ENCODE measurements around the gene ZNF503. TPM values are rescaled to one million over a fixed set of nuclear protein-coding genes. Genes with fewer than 3 reads are reported as not detected.

Gene ZNF503
- total RNA-seq, 2 experiments from 2014 or later, result 0.07 TPM; not detected in 1

GRCh38 chr10:75400163-75400770, 1.3 kb downstream of the ZNF503 start:
- H3K27ac Mint-ChIP-seq, result peak overlapping the region; percentile 57
- CTCF ChIA-PET, result no interaction called here
- POLR2A ChIA-PET, result no interaction called here

GRCh38 chr10:75399461-75400162, 2.0 kb downstream of the ZNF503 start:
- Mint-ChIP-seq H3K9me3 (no peaks in the 10 kb centered on the region), H3K27me3 (peaks cover 60% of the 10 kb centered on the region), H3K4me3 (peak overlapping the region; percentile 63), H3K36me3 (ENCODE audit: low read depth) (peaks cover 3% of the 10 kb centered on the region), H3K4me1 (peaks cover 35% of the 10 kb centered on the region), H3K27ac (no peak overlapping the region)
- ChIA-PET CTCF (no interaction called here), POLR2A (no interaction called here)
- DNase-seq, result peak; percentile 34

More at GRCh38 chr10:75400163-75400770, 1.3 kb downstream of the ZNF503 start:
- DNase-seq, result no peak
- H3K27me3 Mint-ChIP-seq, result peaks cover 59% of the 10 kb centered on the region
- H3K4me1 Mint-ChIP-seq, result peaks cover 30% of the 10 kb centered on the region
- peaks cover 3% of the 10 kb centered on the region for H3K36me3 Mint-ChIP-seq (ENCODE audit: low read depth)
- peak overlapping the region; percentile 63 for H3K4me3 Mint-ChIP-seq
- H3K9me3 Mint-ChIP-seq, result no peaks in the 10 kb centered on the region

GRCh38 chr10:75398692-75399460, 2.7 kb downstream of the ZNF503 start:
- ChIA-PET CTCF (no interaction called here), POLR2A (no interaction called here)
- H3K27ac Mint-ChIP-seq, result no peak overlapping the region
- DNase-seq, result no peak
- peaks cover 62% of the 10 kb centered on the region for H3K27me3 Mint-ChIP-seq
- H3K4me1 Mint-ChIP-seq, result peaks cover 31% of the 10 kb centered on the region
- H3K4me3 Mint-ChIP-seq, result no peak overlapping the region
- H3K9me3 Mint-ChIP-seq, result no peaks in the 10 kb centered on the region
- peaks cover 3% of the 10 kb centered on the region for H3K36me3 Mint-ChIP-seq (ENCODE audit: low read depth)

- DNase-seq, result no peak
- no peak overlapping the region for H3K4me3 Mint-ChIP-seq
- peaks cover 60% of the 10 kb centered on the region for H3K27me3 Mint-ChIP-seq
- POLR2A ChIA-PET, result no interaction called here
- H3K36me3 Mint-ChIP-seq (ENCODE audit: low read depth), result peaks cover 2% of the 10 kb centered on the region
- no peak overlapping the region for H3K27ac Mint-ChIP-seq
- CTCF ChIA-PET, result no interaction called here
- peaks cover 28% of the 10 kb centered on the region for H3K4me1 Mint-ChIP-seq
- H3K9me3 Mint-ChIP-seq, result no peaks in the 10 kb centered on the region
Measured at GRCh38 chr10:75398200-75398691, 3.3 kb downstream of the ZNF503 start.

GRCh38 chr10:75397496-75398199, 3.9 kb downstream of the ZNF503 start:
- CTCF ChIA-PET, result no interaction called here
- no peak overlapping the region for H3K4me3 Mint-ChIP-seq
- H3K9me3 Mint-ChIP-seq, result no peaks in the 10 kb centered on the region

GRCh38 chr10:75396631-75397495, 4.7 kb downstream of the ZNF503 start:
- no peaks in the 10 kb centered on the region for H3K36me3 Mint-ChIP-seq (ENCODE audit: low read depth)
- POLR2A ChIA-PET, result no interaction called here
- CTCF ChIA-PET, result no interaction called here
- no peak overlapping the region for H3K27ac Mint-ChIP-seq
- no peak for DNase-seq
- no peak overlapping the region for H3K4me3 Mint-ChIP-seq
- H3K27me3 Mint-ChIP-seq, result peaks cover 54% of the 10 kb centered on the region
- H3K9me3 Mint-ChIP-seq, result no peaks in the 10 kb centered on the region
- H3K4me1 Mint-ChIP-seq, result peaks cover 15% of the 10 kb centered on the region

More at GRCh38 chr10:75397496-75398199, 3.9 kb downstream of the ZNF503 start:
- no peak for DNase-seq
- Mint-ChIP-seq H3K36me3 (ENCODE audit: low read depth) (no peaks in the 10 kb centered on the region), H3K27me3 (peaks cover 56% of the 10 kb centered on the region), H3K4me1 (peaks cover 22% of the 10 kb centered on the region), H3K27ac (no peak overlapping the region)
- POLR2A ChIA-PET, result no interaction called here

DNA sequence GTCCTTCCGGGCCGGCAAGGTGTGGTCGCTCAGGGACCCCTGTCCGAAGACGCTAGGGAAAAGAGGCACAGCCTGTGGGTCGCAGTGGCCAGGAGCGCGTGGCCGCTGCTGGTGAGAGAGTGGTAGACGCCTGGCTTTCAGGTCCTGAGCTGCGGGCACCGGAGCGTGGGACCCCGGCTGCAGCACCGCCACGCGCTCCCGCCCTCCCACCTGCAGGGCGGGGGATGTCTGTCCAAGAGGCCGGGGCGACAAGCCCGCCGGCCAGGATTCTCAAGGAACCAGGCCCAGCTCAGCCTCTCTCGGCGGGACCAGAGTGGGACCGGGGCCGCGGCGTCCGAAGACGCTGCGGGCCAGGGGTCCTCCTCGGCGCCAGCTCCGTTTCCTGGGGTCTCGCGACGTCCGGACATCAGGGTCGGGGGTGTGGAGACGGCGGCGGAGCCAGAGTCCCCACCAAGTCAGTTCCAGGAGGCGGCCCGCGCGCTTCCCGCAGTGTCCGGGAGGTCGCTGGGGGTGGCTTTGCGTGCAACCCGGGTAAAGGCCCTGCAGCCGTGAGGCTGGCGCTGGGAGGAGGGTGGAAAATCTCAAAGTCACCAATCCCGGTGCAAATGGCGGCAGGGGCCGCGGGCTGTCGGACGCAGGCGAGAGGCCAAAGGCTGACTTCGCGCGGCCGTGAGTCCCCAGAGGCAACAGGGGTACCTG, 5.5 kb downstream of the ZNF503 start:
- CTCF ChIA-PET, result no interaction called here
- H3K4me3 Mint-ChIP-seq, result no peak overlapping the region
- H3K27ac Mint-ChIP-seq, result no peak overlapping the region
- POLR2A ChIA-PET, result no interaction called here
- no peaks in the 10 kb centered on the region for H3K36me3 Mint-ChIP-seq (ENCODE audit: low read depth)
- DNase-seq, result no peak
- H3K4me1 Mint-ChIP-seq, result peaks cover 14% of the 10 kb centered on the region
- peaks cover 57% of the 10 kb centered on the region for H3K27me3 Mint-ChIP-seq
- H3K9me3 Mint-ChIP-seq, result no peaks in the 10 kb centered on the region

GRCh38 chr10:75395066-75395931, 6.3 kb downstream of the ZNF503 start:
- Mint-ChIP-seq H3K9me3 (no peaks in the 10 kb centered on the region), H3K4me3 (no peak overlapping the region), H3K27me3 (peaks cover 49% of the 10 kb centered on the region), H3K36me3 (ENCODE audit: low read depth) (no peaks in the 10 kb centered on the region), H3K27ac (no peak overlapping the region), H3K4me1 (peaks cover 8% of the 10 kb centered on the region)
- DNase-seq, result peak; percentile 17
- CTCF ChIA-PET, result no interaction called here
- POLR2A ChIA-PET, result no interaction called here

DNA sequence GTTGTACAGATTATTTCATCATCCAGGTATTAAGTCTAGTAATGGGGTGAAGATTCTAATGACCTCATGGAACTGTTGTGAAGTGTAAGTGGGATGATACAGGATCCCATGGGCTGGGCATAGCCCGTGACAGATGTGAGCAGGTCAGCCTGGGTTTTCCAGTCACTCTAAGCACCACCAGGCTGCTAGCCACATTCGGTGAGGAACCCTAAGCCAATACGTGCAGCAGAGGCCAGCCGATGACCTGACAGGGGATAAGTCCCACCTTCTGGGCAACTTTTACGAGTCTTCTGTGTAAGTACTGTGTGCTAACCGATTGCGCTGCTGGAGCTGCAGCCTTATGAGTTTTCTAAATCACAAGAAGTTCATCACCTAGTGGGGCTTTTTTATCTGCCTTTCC, 7.3 kb downstream of the ZNF503 start:
- POLR2A ChIA-PET, result no interaction called here
- DNase-seq, result no peak
- Mint-ChIP-seq H3K27ac (no peak overlapping the region), H3K27me3 (peaks cover 44% of the 10 kb centered on the region), H3K4me3 (no peak overlapping the region), H3K4me1 (peaks cover 5% of the 10 kb centered on the region), H3K9me3 (no peaks in the 10 kb centered on the region), H3K36me3 (ENCODE audit: low read depth) (no peaks in the 10 kb centered on the region)
- CTCF ChIA-PET, result no interaction called here

DNA sequence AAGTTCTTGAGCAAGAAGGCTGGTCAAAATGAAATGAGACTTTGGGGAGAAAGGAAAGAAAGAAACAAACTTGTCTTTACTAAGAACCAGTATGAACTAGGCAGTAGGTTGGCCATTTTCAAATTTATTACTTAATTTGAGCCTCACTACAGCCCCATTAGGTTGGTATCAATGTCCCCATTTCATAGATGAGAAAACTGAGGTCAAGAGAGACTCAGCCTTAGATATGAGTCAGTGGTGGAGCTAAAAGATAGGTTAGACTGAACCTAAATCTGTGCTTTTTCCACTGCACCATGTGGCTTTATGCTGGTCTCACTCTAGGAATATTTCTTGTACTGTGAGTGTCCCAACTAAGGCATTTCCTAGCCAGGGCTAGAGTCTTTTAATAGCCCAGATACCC, 8.8 kb downstream of the ZNF503 start:
- Mint-ChIP-seq H3K27me3 (peaks cover 39% of the 10 kb centered on the region), H3K27ac (no peak overlapping the region), H3K36me3 (ENCODE audit: low read depth) (no peaks in the 10 kb centered on the region), H3K4me3 (no peak overlapping the region), H3K9me3 (no peaks in the 10 kb centered on the region), H3K4me1 (peaks cover 5% of the 10 kb centered on the region)
- DNase-seq, result no peak
- ChIA-PET CTCF (no interaction called here), POLR2A (no interaction called here)

DNA sequence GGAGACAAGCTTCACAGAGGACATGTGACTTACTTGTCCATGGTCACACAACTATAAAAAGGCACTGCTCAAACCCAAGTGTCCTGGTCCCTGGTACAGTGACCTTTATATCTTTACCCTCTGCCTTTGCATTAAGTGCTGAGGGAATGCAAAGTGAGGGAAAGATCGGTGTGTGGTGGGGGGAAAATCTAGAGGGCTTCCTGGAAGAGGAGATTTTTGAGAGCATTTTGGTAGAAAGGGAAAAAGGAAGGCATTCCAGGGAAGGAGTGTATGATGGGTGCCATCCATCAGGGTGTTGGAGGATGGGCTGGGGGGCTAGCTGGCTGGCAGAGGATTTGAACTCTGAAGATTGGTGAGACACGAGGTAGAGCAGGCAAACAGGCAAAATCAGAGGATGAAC, 9.3 kb downstream of the ZNF503 start:
- Mint-ChIP-seq H3K4me1 (peaks cover 5% of the 10 kb centered on the region), H3K27me3 (peaks cover 34% of the 10 kb centered on the region), H3K27ac (no peak overlapping the region), H3K36me3 (ENCODE audit: low read depth) (no peaks in the 10 kb centered on the region), H3K4me3 (no peak overlapping the region), H3K9me3 (no peaks in the 10 kb centered on the region)
- ChIA-PET POLR2A (no interaction called here), CTCF (no interaction called here)
- DNase-seq, result no peak

Measured in activated CD4-positive, alpha-beta T cell treated with anti-CD3 and anti-CD28 coated beads, Interleukin-2, amount 10 ng/mL, durations not matched to agents 7 days and 5 days (primary cell).